AG20443 (cell line): Measurements from ENCODE around the gene COQ10A.
A peak's percentile ranks its signal among the peaks of the same experiment; 100 is the strongest.
"Not testable (repeated sequence)": the region's sequence is repeated elsewhere in the genome, so short reads cannot be mapped to it uniquely, and the experiment has no call there.

ENCODE experiments used
- DNase-seq: peaks from one replicate; pipeline ENCODE4 v3.0.0; 2012; ENCODE audit warnings: low spot score, mixed read lengths

COQ10A gene

DNA sequence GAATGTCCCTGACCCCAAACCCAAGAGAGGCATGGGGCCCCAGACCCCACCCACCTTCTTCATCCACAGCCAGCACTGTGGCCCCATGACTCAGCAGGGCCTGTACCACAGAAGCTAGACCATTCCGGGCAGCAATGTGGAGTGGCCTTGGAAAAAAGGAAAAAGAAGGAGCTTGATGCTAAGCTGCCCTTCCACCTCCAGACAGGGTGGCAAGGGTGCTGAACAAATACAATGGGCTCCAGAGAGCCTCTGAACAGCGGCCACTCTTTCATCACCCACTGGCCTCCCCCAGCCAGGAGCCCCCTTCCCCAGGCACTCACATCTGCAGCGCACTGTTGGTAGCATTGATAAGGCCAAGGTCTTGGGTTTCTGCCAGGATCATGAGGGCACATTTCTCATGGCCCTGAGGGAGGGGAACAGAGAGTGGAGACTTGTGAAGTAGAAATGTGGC lies 23.0 kb upstream of the COQ10A start:
- DNase-seq = no peak

DNA sequence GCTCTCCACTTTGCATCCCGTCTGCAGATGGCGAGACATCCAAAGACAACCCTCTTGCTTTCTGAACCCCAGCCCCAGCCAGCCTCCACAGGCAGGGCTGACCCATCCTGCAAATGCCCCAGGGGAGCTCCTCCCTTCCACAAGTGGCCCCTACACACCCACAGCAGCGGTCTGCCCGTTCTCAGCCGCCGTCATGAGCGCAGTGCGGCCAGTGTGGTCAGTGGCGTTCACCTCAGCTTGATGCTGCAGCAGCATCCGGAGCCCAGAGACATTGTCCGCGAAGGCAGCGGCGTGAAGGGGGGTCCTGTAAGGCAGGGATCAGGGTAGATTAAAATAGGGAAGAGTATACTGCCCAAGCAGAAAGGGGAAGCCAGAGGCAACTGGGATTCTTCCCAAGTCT lies 22.2 kb upstream of the COQ10A start:
- DNase-seq = no peak

DNA sequence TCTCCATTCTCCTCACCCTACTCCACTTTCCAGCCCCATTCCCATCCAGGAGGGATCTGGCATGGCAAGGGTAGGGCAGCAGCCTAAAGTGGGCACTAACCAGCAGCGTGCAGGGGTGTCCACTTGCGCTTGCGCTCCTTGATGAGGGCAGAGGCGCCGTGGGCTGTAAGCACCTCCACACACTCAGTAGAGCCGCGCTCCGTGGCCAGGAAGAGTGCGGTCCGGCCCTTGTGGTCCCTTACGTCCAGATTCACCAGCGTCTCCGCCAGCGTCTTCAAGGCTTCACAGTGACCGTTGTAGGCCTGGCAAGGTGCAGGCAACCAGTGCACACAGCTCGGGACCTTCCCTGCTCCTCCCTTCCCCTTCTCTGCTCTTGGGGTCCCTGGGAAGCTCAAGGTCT lies 18.8 kb upstream of the COQ10A start:
- DNase-seq = no peak

DNA sequence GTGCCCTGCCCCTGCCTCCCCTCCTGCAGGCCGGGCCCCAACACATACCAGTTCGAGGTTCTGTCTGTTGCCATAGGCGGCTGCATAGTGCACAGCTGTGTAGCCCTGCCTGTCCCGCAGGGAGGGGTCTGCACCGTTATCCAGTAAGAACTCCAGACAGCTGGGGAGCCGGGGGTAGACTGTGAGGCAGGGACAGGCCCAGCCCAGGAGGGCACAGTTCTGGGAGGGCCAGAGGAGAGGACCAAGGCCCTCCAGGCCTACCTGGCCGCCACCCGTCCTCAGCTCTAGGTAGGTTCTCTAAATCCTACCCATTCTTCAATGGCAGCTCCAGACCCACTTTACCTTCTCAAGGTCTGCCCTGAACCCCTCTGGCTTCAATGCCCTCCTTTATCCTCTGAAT lies 18.0 kb upstream of the COQ10A start:
- DNase-seq = no peak

DNA sequence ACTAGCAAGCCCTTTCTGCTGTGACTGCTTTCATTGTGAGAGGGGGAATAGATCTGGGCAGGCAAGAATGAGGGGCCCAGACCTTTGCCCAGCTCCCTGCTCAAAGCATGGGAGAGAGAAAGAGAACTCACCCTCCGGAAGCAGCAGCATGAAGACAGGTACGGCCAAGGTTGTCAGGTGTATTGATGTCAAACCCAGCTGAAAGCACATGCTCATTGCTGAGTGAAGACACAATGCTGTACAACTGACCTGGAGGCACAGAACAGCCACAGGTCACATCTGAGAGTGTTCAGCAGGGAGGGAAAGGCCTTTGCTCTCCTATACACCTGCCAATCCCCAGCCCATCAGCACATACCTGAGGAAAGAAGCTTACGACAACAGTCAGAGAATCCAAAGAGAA lies 14.1 kb upstream of the COQ10A start:
- no peak for DNase-seq

DNA sequence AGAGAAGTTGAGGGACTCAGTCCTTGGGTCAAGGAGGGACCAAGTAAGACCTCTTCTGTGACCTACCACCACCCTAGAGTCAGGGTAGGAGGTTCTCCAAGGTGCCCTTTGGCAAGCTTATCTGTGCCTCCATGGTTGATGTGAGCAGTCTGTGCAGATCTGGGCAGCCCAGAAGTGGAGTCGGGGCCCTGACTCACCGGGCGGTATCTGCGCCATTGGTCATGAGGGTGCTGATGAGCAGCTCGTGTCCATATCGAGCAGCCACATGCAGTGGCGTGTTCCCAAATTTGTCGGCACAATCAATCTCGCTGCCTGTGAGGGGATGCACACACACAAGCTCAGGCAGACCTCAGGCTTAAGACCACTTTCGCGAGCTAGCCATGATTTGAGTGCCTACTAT lies 13.7 kb upstream of the COQ10A start:
- no peak for DNase-seq

DNA sequence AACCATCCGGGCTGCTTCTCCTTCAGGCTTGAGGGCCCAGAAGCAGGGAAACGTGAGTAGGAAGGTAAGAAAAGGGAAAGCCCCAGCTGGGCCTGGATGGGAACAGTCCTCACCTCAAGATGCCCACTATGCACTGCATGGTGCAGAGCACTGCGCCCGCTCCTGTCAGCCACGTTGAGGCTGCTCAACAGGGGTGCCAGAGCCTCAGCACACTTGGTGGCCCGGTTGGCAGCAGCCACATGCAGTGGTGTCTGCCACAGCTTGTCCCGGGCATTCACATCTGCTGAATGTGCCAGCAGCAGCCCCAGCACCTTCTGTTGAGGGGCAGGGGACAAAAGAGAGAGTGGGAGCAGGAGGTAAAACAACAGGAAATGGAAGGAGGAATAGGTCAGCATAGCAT lies 11.1 kb upstream of the COQ10A start:
- no peak for DNase-seq

DNA sequence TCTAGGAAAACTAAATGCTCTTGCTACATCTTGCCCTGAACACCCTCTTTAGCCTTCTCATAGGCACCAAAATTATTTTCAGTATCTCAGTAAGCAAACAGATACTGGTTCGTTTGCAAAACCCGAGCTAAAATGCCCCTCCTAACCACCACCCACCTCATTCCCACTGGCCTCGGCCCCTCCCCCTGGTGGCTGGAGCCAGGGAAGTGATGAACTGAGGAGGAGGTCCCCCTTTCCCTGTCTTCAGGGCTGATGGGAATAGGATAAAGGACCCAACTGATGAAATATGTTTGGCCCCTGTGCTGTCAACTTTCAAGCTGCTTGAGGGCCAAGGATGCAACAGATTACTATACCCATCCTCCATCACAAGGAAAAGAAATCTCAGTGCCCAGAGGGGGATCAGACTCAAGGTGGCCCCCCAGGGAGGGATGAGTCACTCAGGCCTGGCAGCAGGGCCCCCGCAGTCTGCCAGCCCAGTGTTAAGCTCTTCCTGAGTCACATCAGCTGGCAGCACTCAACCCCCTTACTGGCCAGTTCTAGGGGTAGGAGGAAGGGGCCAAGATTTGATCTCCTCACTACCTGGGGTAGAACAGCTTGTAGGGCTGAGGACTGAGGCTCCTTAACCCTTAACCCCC lies 10.3 kb upstream of the COQ10A start:
- DNase-seq = peak; percentile 44

DNA sequence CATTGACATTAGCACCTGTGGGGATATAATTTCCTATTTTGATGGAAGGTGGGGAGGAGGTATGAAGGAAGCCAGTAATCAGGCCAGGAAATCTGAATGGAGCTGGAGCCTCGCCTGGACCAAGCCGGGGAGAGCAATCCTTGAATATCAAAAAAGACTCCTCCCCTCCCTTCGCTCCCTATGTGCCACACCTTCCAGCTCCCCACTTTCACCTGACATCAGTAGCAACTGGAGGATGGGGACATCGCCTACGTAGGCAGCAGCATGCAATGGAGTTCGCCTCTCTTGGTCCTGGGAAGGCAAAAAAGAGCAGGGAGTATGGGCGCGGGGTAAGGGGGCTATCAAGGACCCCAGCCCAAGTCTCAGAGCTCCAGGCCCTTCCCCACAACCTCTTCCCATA lies 9.7 kb upstream of the COQ10A start:
- DNase-seq = no peak

DNA sequence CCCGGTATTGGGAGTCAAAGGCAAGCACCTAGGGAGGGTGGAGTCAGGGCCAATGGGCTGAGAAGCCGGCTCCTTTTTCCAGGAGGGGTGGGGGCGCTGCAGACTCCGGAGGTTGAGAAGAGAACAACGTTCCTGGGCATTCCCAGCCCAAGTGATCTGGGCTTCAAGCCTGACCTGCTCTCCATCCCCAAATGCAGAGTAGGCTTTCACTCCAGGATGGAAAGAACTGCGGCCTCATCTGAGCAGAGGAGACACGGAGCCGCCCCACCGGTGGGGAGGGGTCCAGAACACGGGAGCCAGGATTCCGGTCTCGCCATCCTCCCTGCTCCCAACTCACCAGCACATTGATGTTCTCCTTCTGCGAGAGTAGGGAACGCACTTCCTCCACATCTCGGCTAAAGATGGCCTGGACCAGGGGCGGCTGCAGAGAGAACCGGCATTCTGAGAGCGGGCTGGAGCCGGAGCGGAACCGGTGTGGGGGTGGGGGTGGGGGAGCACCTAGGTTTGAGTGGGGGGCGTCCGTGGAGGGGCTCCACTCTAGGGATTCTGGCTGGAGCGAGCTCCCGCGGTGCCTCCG lies 9.2 kb upstream of the COQ10A start:
- DNase-seq = peak; percentile 49

DNA sequence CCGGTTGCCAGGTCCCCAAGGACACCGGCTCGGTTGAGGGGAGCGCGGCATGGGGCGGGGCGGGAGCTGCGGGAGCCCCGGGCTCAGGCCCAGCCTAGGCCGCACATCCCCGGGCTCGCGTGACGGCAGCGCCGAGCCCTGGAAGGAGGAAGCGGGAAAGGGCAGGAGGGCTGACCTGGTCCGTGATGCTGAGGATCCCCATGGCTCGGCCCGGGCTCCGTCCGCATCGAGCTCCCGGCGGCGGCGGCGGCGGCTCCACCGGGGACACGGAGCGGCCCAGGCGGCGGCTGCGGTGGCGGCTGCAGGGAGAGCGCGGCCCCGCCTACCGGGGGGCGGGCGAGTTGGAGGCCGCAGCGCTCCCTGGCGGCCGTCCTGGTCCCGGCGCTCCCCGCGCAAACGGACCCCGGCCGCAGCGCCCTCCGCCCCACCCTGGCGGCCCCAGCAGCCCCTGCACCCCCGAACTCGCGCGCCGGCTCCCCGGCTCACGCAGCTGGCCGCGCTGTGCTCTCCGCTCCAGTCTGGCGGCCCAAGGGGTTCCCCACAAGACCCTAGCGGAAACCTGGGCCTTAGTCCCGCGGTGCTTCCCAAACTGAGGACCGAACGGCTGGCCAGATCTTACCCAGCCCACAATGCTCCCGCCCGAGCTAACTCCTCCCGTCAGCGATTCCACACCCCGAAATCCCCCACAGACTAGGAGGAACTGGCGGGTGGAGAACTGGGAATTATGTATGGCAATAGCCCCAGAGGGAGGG lies 8.5 kb upstream of the COQ10A start, which contains the start of gene ANKRD52:
Gene ANKRD52 (minus strand): TSS at position 317 of the 752 bp plus-strand sequence. CDS start 115 bp downstream, at position 202.
- DNase-seq = peak; percentile 96

DNA sequence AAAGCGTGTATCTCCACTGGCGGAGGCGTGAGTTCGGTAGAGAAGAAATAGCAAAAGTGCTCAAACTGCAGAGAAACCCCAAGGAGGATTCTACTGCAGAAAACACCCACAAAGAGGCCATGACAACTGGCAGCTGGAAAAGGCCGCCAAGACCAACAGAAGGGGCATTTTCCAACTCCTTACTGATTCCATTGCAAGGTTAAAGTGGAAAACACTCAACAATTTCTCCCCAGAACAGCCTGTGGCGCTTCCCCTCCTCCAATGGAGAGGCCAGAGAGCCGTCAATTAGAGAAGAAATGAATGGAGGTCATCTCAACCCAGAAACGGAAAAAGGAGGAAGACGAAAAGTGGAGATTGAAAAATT lies 7.9 kb upstream of the COQ10A start:
- no peak for DNase-seq

DNA sequence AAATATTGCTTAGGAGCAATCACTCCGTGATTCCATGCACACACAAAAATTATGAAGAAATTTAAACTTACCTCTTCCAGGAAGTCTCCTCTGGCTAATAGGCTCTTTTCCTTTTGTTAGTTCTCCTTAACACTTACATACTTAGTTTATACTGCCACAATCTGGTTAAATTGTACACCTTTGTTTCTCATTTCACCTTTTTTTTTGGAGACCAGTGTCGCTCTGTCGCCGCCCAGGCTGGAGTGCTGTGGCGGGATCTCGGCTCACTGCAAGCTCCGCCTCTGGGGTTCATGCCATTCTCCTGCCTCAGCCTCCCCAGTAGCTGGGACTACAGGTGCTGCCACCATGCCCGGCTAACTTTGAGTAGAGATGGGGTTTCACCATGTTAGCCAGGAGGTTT lies 6.4 kb upstream of the COQ10A start:
- DNase-seq = no peak

DNA sequence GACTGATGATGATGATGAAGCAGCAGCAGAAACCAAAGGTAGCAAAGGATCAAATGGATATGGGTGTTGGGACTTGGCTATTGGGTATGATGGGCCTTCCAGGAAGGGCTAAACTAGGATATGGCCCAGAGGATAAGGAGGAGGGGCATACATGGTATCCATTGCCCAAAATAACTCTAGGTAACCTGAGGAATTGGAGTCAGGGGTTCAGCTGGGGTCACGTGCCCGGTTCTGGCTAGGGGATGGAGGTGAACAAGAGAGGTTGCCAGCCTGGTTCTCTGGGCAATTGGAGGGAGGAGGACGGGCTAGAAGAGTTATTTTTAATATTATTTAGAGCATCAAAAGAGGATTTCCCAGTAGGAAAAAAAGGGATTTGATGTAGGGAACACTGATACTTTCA lies 5.8 kb upstream of the COQ10A start:
- no peak for DNase-seq

DNA sequence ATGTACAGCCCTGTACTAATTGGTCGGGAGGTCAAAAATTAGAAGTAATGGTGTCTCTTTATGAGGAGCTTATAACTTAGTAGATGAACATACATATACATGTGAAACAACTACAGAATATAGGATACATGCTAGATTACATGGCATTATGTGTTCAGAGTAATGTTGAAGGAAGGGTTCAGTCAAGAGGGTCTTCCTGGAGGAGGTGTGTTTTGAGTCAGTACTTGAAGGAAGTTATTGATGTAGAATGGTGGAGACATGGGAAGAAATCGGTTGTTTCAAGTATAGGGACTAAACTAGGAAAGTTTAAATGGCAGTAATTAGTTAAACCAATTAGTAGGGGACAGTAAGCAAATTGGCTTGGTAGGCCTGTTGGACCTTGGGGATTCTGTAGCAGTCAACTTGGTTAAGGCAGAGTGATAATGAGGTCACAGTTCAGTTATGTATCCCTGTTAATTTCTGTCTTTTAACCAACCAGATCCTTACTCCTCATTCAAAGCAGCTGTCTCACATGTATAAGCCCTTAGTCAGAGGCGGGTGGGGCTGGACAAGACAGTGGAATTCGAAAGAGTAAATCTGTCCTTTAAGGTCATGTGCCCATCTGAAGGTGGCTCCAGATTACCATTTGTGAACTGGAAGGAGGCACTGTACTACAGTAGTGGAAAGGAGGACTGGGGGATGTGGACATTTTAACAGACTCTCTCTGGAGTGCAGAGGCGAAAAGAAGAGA lies 5.1 kb upstream of the COQ10A start:
- peak; percentile 84 for DNase-seq

DNA sequence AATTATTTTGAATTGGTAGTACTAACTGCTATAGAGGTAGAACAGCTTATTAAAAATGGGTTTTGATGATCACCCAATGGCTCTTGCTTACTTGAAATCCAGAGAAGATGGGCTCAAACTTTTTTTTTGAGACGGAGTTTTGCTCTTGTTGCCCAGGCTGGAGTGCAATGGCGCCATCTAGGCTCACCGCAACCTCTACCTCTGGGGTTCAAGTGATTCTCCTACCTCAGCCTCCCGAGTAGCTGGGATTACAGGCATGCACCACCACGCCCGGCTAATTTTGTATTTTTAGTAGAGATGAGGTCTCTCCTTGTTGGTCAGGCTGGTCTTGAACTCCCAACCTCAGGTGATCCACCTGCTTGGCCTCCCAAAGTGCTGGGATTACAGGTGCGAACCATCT lies 3.8 kb upstream of the COQ10A start:
- DNase-seq = not testable (repeated sequence)

DNA sequence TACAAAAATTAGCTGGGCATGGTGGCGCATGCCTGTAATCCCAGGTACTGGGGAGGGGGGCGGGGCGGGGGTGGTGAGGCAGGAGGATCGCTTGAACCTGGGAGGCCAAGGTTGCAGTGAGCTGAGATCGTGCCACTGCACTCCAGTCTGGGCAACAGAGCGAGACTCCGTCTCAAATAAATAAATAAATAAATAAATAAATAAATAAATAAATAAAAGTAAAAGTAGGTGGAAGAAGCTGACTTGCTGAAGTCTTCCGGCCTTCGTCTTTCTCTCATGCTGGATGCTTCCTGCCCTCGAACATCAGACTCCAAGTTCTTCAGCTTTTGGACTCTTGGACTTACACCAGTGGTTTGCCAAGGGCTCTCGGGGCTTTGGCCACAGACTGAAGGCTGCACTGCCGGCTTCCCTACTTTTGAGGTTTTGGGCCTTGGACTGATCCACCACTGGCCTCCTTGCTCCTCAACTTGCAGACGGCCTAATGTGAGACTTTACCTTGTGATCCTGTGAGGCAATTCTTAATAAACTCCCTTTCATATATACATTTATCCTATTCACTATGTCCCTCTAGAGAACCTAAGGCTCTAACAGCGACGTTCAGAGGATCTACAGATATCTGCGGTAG lies 562 bp upstream of the COQ10A start:
- DNase-seq = not testable (repeated sequence)

DNA sequence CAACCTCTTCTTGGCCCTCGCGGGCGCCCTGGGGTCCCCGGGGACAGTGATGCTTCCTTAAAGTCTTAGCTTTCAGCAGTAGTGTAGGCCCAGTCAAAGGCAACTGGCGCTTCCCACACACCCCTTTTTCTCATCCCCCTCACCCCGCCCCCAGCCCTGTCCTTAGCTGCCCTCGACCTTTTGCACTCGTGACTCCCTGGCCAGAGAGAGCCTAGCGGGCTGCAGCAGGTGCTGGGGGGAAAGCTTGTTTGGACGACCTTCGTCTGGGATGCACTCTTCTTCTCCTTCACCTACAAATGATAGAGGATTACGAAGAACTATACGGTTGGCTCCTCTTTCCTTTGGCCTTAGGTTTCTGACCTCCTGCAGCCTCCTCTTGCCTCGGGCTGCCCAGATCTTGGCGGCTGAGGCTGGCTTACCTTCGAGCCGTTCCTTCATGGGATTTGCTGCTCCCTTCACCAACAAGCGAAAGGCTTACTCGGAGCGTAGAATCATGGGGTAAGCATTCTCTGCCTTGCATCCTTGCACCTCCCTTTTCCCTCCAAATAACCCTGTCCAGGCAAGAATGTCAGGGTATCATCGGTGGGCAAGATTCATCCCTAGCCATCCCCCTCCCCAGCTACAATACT lies 815 bp downstream of the COQ10A start:
- DNase-seq = peak; percentile 35

DNA sequence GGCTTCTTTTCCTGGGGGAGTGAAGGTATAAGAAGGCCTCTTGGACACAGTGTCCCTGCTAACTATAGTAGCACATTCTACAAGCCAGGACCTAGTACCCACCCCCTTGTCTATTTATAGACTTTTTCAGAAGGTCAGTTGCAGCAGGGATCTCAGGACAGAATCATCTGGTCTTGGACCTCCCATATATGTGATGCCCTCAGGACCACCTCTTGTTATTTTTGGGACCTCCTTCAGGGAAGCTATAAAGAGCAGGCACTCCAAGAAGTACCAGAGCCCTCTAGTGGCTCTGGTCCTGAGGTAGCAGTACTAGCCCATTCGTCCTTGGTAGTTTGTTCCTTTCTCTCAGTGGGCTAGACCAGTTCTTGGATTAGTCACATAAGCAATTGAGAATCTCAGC lies 4.3 kb downstream of the COQ10A start:
- peak; percentile 65 for DNase-seq

DNA sequence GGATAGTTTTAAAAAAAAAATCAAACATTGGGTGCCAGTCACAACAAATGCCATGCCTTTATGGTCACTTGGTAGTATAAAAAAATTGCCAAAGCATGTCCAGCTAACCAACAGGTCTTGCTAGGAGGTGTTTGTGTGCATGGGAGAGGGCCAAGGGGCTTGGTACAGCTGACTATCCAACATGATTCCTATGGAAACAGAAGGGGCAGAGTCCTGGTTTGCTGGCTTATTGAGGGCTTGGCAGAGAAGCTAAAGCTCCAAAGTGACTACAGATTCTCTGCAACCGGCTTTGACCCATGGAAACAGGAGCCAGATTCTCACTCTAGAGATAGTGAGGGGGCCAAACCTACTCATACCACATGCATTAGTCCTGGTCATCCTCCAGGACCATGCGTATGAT lies 5.7 kb downstream of the COQ10A start:
- not testable (repeated sequence) for DNase-seq

DNA sequence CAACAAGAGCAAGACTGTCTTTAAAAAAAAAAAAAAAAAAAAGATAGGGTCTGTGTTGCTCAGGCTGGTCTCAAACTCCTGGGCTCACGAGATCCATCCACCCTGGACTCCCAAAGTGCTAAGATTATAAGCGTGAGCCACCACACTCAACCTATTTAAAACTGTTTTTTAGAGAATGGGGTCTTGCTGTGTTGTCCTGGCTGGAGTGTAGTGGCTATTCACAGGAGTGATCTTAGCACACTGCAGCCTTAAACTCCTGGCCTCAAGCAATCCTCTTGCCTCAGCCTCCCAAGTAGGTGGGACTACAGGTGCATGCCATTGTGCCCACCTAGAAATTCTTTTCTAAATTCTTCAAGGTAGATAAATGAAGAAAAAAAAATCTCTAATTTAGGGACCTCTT lies 7.6 kb downstream of the COQ10A start:
- no peak for DNase-seq

DNA sequence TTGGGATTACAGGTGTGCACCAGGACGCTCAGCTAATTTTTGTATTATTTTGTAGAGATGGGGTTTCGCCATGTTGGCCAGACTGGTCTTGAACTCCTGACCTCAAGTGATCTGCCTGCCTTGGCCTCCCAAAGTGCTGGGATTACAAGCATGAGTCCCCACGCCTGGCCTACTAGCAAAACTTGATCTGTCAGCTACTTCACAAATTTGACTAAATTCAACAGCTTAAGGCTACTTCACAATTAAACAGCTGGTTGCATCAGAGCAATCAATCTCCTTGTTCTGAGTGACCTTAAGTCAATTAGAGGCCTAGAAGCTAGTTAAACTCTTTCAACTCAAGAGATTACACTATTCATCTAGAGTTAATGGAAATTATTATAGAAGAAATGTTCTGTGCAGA lies 12.2 kb downstream of the COQ10A start:
- no peak for DNase-seq
